HL-60 (cell line): ENCODE measurements around the gene BDH2.

ENCODE experiments used
- DNase-seq, 2 experiments: peaks; one replicate each; pipeline ENCODE4 v3.0.0-alpha.2; 2010 to 2020; ENCODE audit warnings: low read depth in 1 of 2, low spot score in 1 of 2
- H3K27ac ChIP-seq: fragments of 250-450 bp; sonication (Bioruptor Pico); replicated peaks from 2 replicates; pipeline ENCODE4 v1.5.1; 2020; ENCODE audit warnings: mild to moderate bottlenecking, moderate library complexity
- H3K27me3 ChIP-seq: fragments of 250-450 bp; sonication (Bioruptor Pico); 2 replicates; pipeline ENCODE4 v1.5.1; 2021; ENCODE audit warnings: mild to moderate bottlenecking, moderate library complexity; ENCODE audit not compliant: insufficient read depth, poor library complexity, severe bottlenecking
- H3K4me3 ChIP-seq: replicated peaks from 2 replicates; pipeline ENCODE4 v1.5.1; 2011; ENCODE audit warnings: mild to moderate bottlenecking, control low read depth, low read length; ENCODE audit not compliant: insufficient read depth
- CTCF ChIP-seq: IDR thresholded peaks from one replicate; pipeline ENCODE4 v1.5.1; 2011; ENCODE audit warnings: low read length, control low read depth, inconsistent platforms; ENCODE audit not compliant: insufficient read depth
- GABPA ChIP-seq: IDR thresholded peaks from 2 replicates; pipeline ENCODE4 v1.6.1; 2012; ENCODE audit warnings: low read depth
- POLR2AphosphoS5 ChIP-seq: IDR thresholded peaks from 2 replicates; pipeline ENCODE4 v1.6.1; 2012; ENCODE audit warnings: low read depth
- REST ChIP-seq: IDR thresholded peaks from 2 replicates; pipeline ENCODE4 v1.6.1; 2012; ENCODE audit warnings: low read depth; ENCODE audit not compliant: insufficient replicate concordance
- SPI1 ChIP-seq: IDR thresholded peaks from 2 replicates; pipeline ENCODE4 v1.6.1; 2012; ENCODE audit warnings: low read depth, mild to moderate bottlenecking, borderline replicate concordance

Gene BDH2

GRCh38 chr4:103086551-103086950, 13.1 kb downstream of the BDH2 start:
- H3K4me3 ChIP-seq = no peak overlapping the region
- no peaks in the 10 kb centered on the region for H3K27me3 ChIP-seq
- no peak for TF ChIP-seq CTCF
- TF ChIP-seq POLR2AphosphoS5 = no peak
- no peak for TF ChIP-seq REST
- TF ChIP-seq GABPA = no peak
- TF ChIP-seq SPI1 = no peak
- no peak overlapping the region for H3K27ac ChIP-seq
- no peak for DNase-seq

GRCh38 chr4:103085555-103086196, 14.0 kb downstream of the BDH2 start:
- no peak for DNase-seq
- no peak overlapping the region for H3K4me3 ChIP-seq
- H3K27ac ChIP-seq = no peak overlapping the region
- H3K27me3 ChIP-seq = no peaks in the 10 kb centered on the region
- TF ChIP-seq GABPA (no peak), POLR2AphosphoS5 (no peak), SPI1 (no peak), CTCF (no peak), REST (no peak)

- Histone ChIP-seq H3K27ac (no peak overlapping the region), H3K27me3 (no peaks in the 10 kb centered on the region), H3K4me3 (no peak overlapping the region)
- no peak for DNase-seq
- TF ChIP-seq POLR2AphosphoS5 (no peak), GABPA (no peak), REST (no peak), CTCF (no peak), SPI1 (no peak)
These were observed 20.0 kb downstream of the BDH2 start for GRCh38 chr4:103079621-103080020.
